ENCODE data around the gene DYSF.

DNA sequence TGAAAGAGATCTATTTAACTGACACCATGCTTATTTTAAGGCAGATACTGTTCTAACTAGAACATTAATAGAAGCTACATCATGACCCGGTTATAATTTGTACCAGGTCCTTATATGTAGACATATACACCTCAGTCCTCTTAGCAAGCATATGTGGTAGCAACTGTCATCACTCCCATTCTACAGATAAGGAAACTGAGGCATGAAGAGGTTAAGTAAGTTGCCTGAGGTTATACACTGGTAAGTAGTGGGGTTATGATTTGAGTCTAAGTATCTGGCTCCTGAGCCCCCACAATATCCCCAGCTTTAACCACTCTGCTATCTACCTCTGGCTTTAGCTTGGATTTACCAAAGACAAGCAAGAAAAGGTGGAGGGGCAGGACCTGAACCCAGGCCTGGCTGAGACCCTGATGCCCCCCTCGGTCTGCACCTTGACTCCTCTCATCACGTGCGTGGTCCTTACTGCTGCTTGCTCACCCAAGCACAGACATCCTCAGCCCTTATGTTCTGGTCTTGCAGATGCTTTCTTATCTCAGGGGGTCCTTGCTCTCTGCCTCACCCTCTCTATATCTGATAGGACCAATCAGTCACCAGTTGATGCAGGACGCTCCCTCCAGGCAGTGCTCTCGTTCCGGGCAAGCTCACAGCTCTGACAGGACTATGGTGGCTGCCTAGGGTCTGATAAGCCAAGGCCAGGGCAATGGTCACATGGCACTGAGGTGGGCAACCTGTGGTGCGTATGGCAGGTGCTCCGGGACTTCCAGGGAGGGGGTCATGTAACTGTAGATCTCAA lies 4.0 kb downstream of the DYSF start:
- TF ChIP-seq, protein P1, sequence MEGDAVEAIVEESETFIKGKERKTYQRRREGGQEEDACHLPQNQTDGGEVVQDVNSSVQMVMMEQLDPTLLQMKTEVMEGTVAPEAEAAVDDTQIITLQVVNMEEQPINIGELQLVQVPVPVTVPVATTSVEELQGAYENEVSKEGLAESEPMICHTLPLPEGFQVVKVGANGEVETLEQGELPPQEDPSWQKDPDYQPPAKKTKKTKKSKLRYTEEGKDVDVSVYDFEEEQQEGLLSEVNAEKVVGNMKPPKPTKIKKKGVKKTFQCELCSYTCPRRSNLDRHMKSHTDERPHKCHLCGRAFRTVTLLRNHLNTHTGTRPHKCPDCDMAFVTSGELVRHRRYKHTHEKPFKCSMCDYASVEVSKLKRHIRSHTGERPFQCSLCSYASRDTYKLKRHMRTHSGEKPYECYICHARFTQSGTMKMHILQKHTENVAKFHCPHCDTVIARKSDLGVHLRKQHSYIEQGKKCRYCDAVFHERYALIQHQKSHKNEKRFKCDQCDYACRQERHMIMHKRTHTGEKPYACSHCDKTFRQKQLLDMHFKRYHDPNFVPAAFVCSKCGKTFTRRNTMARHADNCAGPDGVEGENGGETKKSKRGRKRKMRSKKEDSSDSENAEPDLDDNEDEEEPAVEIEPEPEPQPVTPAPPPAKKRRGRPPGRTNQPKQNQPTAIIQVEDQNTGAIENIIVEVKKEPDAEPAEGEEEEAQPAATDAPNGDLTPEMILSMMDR (conservative IDR thresholded peaks at IDR 0.05; ENCODE audit: low read length): no peak
- no peak for TF ChIP-seq EZH2phosphoT487 (IDR thresholded peaks at IDR 0.05; ENCODE audit: borderline replicate concordance)
